ENCODE results near the gene MYO9A. TPM values are rescaled to one million over a fixed set of nuclear protein-coding genes. Genes with fewer than 3 reads are reported as not detected.

Gene MYO9A
- total RNA-seq, 1 donor from 2014 or later: 19.9 TPM

- no peak for DNase-seq (ENCODE audit: low read depth in 2 of 2)
These were observed 166.8 kb downstream of the MYO9A start for GRCh38 chr15:71951134-71951533.

- no peak for DNase-seq (ENCODE audit: low read depth in 2 of 2)
These were observed 172.9 kb downstream of the MYO9A start for GRCh38 chr15:71945012-71945411.

GRCh38 chr15:71943806-71944205, 174.1 kb downstream of the MYO9A start:
- DNase-seq (ENCODE audit: low read depth in 2 of 2): no peak

GRCh38 chr15:71939981-71940588, 177.9 kb downstream of the MYO9A start:
- no peak for DNase-seq (ENCODE audit: low read depth in 2 of 2)

- no peak for DNase-seq (ENCODE audit: low read depth in 2 of 2)
These were observed 180.2 kb downstream of the MYO9A start for GRCh38 chr15:71937650-71938311.

GRCh38 chr15:71934446-71934845, 183.5 kb downstream of the MYO9A start:
- no peak for DNase-seq (ENCODE audit: low read depth in 2 of 2)

GRCh38 chr15:71932689-71933088, 185.3 kb downstream of the MYO9A start:
- DNase-seq (ENCODE audit: low read depth in 2 of 2): no peak

GRCh38 chr15:71931261-71931660, 186.7 kb downstream of the MYO9A start:
- DNase-seq (ENCODE audit: low read depth in 2 of 2): no peak

GRCh38 chr15:71925145-71925544, 192.8 kb downstream of the MYO9A start:
- no peak for DNase-seq (ENCODE audit: low read depth in 2 of 2)

GRCh38 chr15:71921191-71921590, 196.8 kb downstream of the MYO9A start:
- no peak for DNase-seq (ENCODE audit: low read depth in 2 of 2)

GRCh38 chr15:71920573-71920972, 197.4 kb downstream of the MYO9A start:
- no peak for DNase-seq (ENCODE audit: low read depth in 2 of 2)

GRCh38 chr15:71916834-71917233, 201.1 kb downstream of the MYO9A start:
- DNase-seq (ENCODE audit: low read depth in 2 of 2): no peak

- no peak for DNase-seq (ENCODE audit: low read depth in 2 of 2)
These were observed 203.9 kb downstream of the MYO9A start for GRCh38 chr15:71914092-71914491.

GRCh38 chr15:71899674-71900073, 218.3 kb downstream of the MYO9A start:
- no peak for DNase-seq (ENCODE audit: low read depth in 2 of 2)

- no peak for DNase-seq (ENCODE audit: low read depth in 2 of 2)
These were observed 224.3 kb downstream of the MYO9A start for GRCh38 chr15:71893691-71894090.

GRCh38 chr15:71892335-71892734, 225.6 kb downstream of the MYO9A start:
- no peak for DNase-seq (ENCODE audit: low read depth in 2 of 2)

- DNase-seq (ENCODE audit: low read depth in 2 of 2): no peak
These were observed 226.9 kb downstream of the MYO9A start for GRCh38 chr15:71891026-71891425.

- no peak for DNase-seq (ENCODE audit: low read depth in 2 of 2)
These were observed 228.0 kb downstream of the MYO9A start for GRCh38 chr15:71889947-71890346.

- DNase-seq (ENCODE audit: low read depth in 2 of 2): no peak
These were observed 228.6 kb downstream of the MYO9A start for GRCh38 chr15:71889385-71889784.

- DNase-seq (ENCODE audit: low read depth in 2 of 2): no peak
These were observed 229.2 kb downstream of the MYO9A start for GRCh38 chr15:71888797-71889196.

GRCh38 chr15:71885390-71885789, 232.6 kb downstream of the MYO9A start:
- no peak for DNase-seq (ENCODE audit: low read depth in 2 of 2)

- no peak for DNase-seq (ENCODE audit: low read depth in 2 of 2)
These were observed 234.5 kb downstream of the MYO9A start for GRCh38 chr15:71883447-71883846.

- DNase-seq (ENCODE audit: low read depth in 2 of 2): no peak
These were observed 237.7 kb downstream of the MYO9A start for GRCh38 chr15:71880276-71880675.

- DNase-seq (ENCODE audit: low read depth in 2 of 2): no peak
These were observed 243.7 kb downstream of the MYO9A start for GRCh38 chr15:71874245-71874644.
